Uterus (tissue), 4 donors: Measurements from ENCODE around the gene CAMK2A. TPM values are rescaled to one million over a fixed set of nuclear protein-coding genes. Genes with fewer than 3 reads are reported as not detected.

ENCODE experiments used
- DNase-seq, 2 donors: peaks; one replicate each; pipeline ENCODE4 v3.0.0-alpha.2; 2019 to 2020
- H3K27ac ChIP-seq, 2 donors: fragments of 200-600 bp; sonication (generic); 1 replicate in 1 of 2; 2 replicates in 1 of 2; pipeline ENCODE4 v1.5.1; 2016 to 2018
- H3K27me3 ChIP-seq, 2 donors: fragments of 200-600 bp; sonication (generic); one replicate each; pipeline ENCODE4 v1.5.1; 2018 to 2019; ENCODE audit warnings: control low read depth in 1 of 2
- H3K36me3 ChIP-seq, 2 donors: fragments of 200-600 bp; sonication (generic); one replicate each; pipeline ENCODE4 v1.5.1; 2019; ENCODE audit warnings: control low read depth in 1 of 2
- H3K4me1 ChIP-seq, 2 donors: fragments of 200-600 bp; sonication (generic); one replicate each; pipeline ENCODE4 v1.5.1; 2018 to 2019; ENCODE audit warnings: control low read depth in 1 of 2
- H3K4me3 ChIP-seq, 2 donors: fragments of 200-600 bp; sonication (generic); 1 replicate in 1 of 2; 2 replicates in 1 of 2; pipeline ENCODE4 v1.5.1; 2018 to 2019; ENCODE audit warnings: mild to moderate bottlenecking in 1 of 2
- H3K9me3 ChIP-seq, 2 donors: fragments of 200-600 bp; sonication (generic); one replicate each; pipeline ENCODE4 v1.5.1; 2019; ENCODE audit warnings: control low read depth in 1 of 2
- POLR2A ChIP-seq, 2 donors: fragments of 450-650 bp; IDR thresholded peaks; one replicate each; pipeline ENCODE4 v1.6.1; 2016; ENCODE audit warnings: antibody characterized with exemption in 2 of 2, mild to moderate bottlenecking in 1 of 2, moderate library complexity in 1 of 2
- intact Hi-C: fragments of 100-400 bp; cut with DNase I; formaldehyde crosslinking; loops from one replicate; pipeline ENCODE4 v1.15.1; 2023; ENCODE audit warnings: low total_unique reads
- total RNA-seq, 4 donors: library from RNA; depleted of rRNA in 3 of 4; stranded (reverse); fragments of >200 nt in 3 of 4; gene quantifications; one replicate each; pipeline versions ENCODE4 v1.1.0 to v1.2.4, GENCODE V29; 2014 to 2023
- TF ChIP-seq, protein P1 (sequence below), 4 experiments: fragments of 200-600 bp in 2 of 4; fragments of 450-650 bp in 2 of 4; sonication (generic) in 2 of 4; IDR thresholded peaks; one replicate each; pipeline ENCODE4 v1.5.1; 2016 to 2019; ENCODE audit warnings: antibody characterized with exemption in 4 of 4, mild to moderate bottlenecking in 2 of 4, moderate library complexity in 1 of 4
- donor health status: DM: yes; HTN: yes; CAD: no.

CAMK2A gene
- total RNA-seq, 4 donors from 2014 or later = under 0.01 to 23.7 (median 4.3) TPM

DNA sequence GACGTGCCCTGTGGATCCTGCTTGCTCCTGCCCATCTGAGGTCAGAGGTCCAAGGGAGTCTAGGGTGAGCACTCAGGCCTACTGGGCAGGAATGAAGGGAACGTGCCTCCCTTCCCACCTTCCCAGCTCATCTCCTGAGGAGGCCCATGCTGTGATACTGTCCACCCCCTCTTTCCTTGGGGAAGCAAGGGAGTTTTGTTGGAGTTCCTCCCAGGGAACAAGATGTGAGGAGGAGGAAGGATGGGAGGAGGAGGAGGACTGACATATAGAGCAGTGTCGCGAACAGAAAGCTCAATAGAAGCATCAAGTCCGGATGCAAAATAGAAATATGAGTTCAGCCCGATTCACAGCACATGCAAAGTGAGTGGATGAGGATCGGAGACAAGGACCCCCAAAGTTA is 58.7 kb downstream of the CAMK2A start:
- H3K27me3 ChIP-seq = no peaks in the 10 kb centered on the region
- no peaks in the 10 kb centered on the region for H3K36me3 ChIP-seq
- DNase-seq = no peak
- no peak overlapping the region for H3K4me3 ChIP-seq
- TF ChIP-seq POLR2A (IDR thresholded peaks at IDR 0.05) = no peak
- TF ChIP-seq, protein P1, sequence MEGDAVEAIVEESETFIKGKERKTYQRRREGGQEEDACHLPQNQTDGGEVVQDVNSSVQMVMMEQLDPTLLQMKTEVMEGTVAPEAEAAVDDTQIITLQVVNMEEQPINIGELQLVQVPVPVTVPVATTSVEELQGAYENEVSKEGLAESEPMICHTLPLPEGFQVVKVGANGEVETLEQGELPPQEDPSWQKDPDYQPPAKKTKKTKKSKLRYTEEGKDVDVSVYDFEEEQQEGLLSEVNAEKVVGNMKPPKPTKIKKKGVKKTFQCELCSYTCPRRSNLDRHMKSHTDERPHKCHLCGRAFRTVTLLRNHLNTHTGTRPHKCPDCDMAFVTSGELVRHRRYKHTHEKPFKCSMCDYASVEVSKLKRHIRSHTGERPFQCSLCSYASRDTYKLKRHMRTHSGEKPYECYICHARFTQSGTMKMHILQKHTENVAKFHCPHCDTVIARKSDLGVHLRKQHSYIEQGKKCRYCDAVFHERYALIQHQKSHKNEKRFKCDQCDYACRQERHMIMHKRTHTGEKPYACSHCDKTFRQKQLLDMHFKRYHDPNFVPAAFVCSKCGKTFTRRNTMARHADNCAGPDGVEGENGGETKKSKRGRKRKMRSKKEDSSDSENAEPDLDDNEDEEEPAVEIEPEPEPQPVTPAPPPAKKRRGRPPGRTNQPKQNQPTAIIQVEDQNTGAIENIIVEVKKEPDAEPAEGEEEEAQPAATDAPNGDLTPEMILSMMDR (IDR thresholded peaks at IDR 0.05) = no peak
- no peak overlapping the region for H3K27ac ChIP-seq
- H3K4me1 ChIP-seq = no peaks in the 10 kb centered on the region
- H3K9me3 ChIP-seq = no peaks in the 10 kb centered on the region
- intact Hi-C loops = no loop called here

DNA sequence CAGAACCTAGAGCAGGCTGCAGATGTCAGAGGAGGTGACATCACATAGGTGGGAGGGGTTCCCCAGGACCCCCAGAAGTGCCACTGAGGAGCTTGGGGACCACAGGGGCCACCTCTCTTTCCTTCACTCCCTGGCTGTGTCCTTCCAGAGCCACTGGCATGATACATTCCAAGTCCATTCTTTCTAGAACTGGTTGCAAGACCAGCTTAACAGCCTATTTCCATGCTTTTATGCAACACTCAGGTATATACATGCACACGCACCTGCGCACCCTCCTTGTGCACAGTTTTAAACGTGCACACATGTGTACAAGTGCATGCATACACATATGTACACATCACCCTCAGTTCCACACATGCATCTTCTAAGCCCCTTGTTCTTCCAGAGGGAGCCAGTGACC is 60.0 kb downstream of the CAMK2A start:
- Histone ChIP-seq H3K36me3 (no peaks in the 10 kb centered on the region), H3K4me3 (no peak overlapping the region), H3K4me1 (no peaks in the 10 kb centered on the region), H3K27ac (no peak overlapping the region), H3K9me3 (no peaks in the 10 kb centered on the region), H3K27me3 (no peaks in the 10 kb centered on the region)
- TF ChIP-seq, protein P1 (IDR thresholded peaks at IDR 0.05) = no peak
- TF ChIP-seq POLR2A (IDR thresholded peaks at IDR 0.05) = no peak
- intact Hi-C loops = no loop called here
- DNase-seq = no peak

DNA sequence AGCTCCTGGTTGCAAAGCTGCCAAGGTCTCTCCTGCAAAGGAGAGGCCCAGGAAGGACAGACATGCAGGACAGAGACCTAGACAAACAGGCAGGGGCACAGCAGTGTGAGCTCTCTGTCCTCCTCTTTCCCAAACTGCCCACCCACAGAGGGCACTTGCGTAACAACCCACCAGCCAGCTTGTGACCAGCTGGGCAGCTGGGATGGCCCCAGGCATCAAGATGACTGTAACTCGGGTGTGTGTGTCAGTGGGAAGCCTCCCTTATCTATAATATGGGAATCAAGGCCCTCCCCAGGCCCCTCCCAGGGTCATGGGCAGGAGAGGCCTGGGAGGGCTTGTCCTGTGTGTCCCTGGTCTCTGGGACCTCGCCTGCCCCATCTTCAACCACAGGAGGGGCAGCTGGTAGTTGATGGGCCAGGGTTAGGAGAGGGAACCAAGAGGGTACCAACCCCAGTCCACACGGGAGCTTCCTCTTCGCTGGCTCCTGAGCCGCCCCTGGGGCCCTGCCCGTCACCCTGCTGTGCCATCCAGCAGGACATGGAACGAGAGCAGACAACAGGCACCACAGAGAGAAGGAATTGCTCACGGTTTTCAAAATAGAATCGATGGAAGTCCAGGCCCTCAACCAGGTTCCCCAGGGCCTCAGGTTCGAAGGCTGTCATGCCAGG is 61.8 kb downstream of the CAMK2A start:
- DNase-seq = no peak
- no peaks in the 10 kb centered on the region for H3K4me1 ChIP-seq
- no peaks in the 10 kb centered on the region for H3K27me3 ChIP-seq
- no peaks in the 10 kb centered on the region for H3K9me3 ChIP-seq
- TF ChIP-seq POLR2A (IDR thresholded peaks at IDR 0.05) = no peak
- TF ChIP-seq, protein P1 (IDR thresholded peaks at IDR 0.05) = no peak
- intact Hi-C loops = no loop called here
- H3K4me3 ChIP-seq = no peak overlapping the region
- no peaks in the 10 kb centered on the region for H3K36me3 ChIP-seq
- H3K27ac ChIP-seq = no peak overlapping the region

DNA sequence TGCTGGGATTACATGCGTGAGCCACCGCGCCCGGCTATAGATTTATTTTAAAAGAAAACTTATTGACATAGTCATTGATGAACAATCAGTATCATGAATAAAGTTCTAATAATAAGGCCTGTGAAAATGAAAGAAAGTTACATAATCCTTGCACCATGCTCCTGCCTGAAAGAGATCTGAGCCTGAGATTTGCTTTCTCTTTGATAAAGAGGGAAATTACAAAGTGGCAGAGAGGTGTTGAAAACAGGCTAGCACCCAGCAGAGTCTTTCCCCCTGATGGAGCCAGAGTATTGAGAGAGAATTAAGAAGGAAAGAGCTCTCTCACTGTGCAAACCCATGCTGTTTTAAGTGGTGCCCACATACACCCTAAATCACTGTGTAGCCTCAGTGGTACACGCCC is 62.5 kb downstream of the CAMK2A start:
- no peaks in the 10 kb centered on the region for H3K4me1 ChIP-seq
- no peak overlapping the region for H3K27ac ChIP-seq
- no peak overlapping the region for H3K4me3 ChIP-seq
- no peaks in the 10 kb centered on the region for H3K36me3 ChIP-seq
- DNase-seq = no peak
- no peaks in the 10 kb centered on the region for H3K27me3 ChIP-seq
- no peaks in the 10 kb centered on the region for H3K9me3 ChIP-seq
- intact Hi-C loops = no loop called here
- no peak for TF ChIP-seq POLR2A (IDR thresholded peaks at IDR 0.05)
- TF ChIP-seq, protein P1 (IDR thresholded peaks at IDR 0.05) = no peak

DNA sequence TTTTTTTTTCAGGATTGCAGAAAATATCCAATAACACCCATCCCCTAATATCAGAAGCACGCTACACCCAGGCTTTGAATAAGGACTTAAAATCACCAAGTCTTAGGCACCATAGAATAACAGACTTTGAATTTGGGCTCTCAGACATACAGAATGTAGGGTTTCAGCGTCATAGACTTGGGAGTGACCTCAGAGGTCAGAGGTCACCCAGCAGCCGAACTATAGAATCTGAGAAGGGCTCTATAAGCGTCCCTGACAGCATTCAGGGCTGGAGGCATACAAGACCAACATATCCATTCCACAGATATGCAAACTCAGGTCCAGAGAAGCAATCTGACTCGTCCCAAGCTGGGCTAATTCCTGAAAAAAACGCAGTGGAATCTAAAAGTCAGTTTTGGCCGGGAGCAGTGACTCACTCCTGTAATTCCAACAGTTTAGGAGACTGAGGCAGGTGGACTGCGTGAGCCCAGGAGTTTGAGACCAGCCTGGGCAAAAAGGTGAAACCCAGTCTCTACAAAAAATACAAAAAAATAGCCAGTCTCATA is 65.0 kb downstream of the CAMK2A start:
- H3K4me3 ChIP-seq = no peak overlapping the region
- TF ChIP-seq, protein P1 (IDR thresholded peaks at IDR 0.05) = no peak
- no peak for TF ChIP-seq POLR2A (IDR thresholded peaks at IDR 0.05)
- H3K27me3 ChIP-seq = no peaks in the 10 kb centered on the region
- no peak for DNase-seq
- intact Hi-C loops = no loop called here
- no peaks in the 10 kb centered on the region for H3K36me3 ChIP-seq
- H3K9me3 ChIP-seq = no peaks in the 10 kb centered on the region
- H3K4me1 ChIP-seq = no peaks in the 10 kb centered on the region
- no peak overlapping the region for H3K27ac ChIP-seq
